C4-2B (cell line): ENCODE results near the gene CACNA1S.
A peak's percentile ranks its signal among the peaks of the same experiment; 100 is the strongest.

ENCODE experiments used
- H3K27ac ChIP-seq: fragments of 450-650 bp; 2 replicates; pipeline ENCODE4 v1.5.1; 2017
- ZFX ChIP-seq: fragments of 450-650 bp; IDR thresholded peaks from 2 replicates; pipeline ENCODE4 v1.6.1; 2017
- TF ChIP-seq, protein P1 (sequence below): fragments of 450-650 bp; conservative IDR thresholded peaks from 2 replicates; pipeline ENCODE4 v1.5.1; 2017; ENCODE audit warnings: mild to moderate bottlenecking

Gene CACNA1S

DNA sequence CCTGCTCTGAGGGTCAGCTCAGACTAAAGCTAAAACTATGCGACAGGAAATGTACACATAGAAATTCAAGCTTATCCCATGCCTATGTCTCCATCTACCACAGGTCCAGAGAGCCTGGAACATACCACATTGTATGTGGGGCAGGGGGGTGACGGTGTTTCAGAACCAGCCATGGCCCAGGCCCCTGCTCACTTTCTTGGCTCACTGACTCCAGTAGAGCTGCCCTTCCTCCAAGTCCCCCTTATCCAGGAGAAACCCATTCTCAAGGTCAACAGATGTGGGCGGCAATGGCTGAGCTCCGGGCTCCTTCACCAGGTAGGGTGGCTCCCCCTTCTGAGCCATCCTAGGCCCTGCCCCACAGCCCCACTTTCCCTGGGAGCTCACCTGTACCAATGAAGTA is 21.0 kb downstream of the CACNA1S start:
- no peak for TF ChIP-seq ZFX
- TF ChIP-seq, protein P1, sequence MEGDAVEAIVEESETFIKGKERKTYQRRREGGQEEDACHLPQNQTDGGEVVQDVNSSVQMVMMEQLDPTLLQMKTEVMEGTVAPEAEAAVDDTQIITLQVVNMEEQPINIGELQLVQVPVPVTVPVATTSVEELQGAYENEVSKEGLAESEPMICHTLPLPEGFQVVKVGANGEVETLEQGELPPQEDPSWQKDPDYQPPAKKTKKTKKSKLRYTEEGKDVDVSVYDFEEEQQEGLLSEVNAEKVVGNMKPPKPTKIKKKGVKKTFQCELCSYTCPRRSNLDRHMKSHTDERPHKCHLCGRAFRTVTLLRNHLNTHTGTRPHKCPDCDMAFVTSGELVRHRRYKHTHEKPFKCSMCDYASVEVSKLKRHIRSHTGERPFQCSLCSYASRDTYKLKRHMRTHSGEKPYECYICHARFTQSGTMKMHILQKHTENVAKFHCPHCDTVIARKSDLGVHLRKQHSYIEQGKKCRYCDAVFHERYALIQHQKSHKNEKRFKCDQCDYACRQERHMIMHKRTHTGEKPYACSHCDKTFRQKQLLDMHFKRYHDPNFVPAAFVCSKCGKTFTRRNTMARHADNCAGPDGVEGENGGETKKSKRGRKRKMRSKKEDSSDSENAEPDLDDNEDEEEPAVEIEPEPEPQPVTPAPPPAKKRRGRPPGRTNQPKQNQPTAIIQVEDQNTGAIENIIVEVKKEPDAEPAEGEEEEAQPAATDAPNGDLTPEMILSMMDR, result no peak
- H3K27ac ChIP-seq, result no peak overlapping the region

DNA sequence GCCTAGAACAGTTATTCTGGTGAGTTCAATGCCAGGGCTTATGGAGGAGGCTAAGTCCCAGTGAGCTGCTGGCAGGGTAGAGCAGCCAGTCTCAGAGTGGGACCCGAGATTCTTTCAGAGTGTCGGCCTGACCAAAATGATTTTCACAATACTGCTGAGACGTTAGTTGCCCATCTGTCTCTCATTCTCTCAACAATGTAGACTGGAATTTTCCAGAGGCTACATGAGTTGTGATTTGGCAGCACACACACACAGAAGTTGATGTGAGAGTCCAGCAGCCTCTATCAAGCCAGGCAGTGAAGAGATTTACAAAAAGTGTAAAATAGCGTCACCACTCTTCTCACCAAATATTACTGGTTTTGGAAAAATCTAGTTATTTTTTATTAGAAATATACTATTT is 21.7 kb downstream of the CACNA1S start:
- TF ChIP-seq ZFX, result no peak
- TF ChIP-seq, protein P1, result no peak
- H3K27ac ChIP-seq, result no peak overlapping the region

- H3K27ac ChIP-seq, result no peak overlapping the region
- TF ChIP-seq ZFX, result no peak
- TF ChIP-seq, protein P1, result no peak
These were observed 22.6 kb downstream of the CACNA1S start for GRCh38 chr1:201089596-201089995.

DNA sequence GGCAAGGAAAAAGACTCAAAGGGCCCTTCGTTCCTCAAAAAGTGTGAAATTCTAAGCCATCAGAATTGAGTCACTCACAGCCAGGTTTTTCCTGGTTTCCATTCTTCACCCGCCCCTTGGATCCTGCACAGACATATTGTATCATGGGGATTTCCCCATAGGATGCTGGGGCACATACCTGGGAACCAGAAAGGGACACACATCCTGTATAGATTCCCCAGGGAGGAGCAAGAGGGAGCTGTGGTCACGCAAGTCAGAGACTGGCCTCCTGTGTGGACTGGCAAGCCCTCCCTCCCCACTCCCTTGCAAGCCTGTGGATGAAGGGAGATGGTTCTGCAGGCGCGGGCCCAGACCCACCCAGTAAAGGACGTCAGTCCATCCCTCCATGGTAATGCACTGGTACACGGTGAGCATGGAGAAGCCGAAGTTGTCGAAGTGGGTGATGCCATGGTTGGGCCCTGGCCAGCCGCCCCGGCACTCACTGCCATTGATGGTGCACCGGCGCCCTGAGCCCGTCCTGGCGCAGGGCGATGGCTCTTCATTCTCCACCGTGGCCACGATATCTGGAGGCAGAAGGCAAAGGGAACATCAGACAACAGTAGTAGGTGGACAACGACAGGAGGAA is 23.2 kb downstream of the CACNA1S start:
- TF ChIP-seq ZFX, result no peak
- TF ChIP-seq, protein P1, result no peak
- H3K27ac ChIP-seq, result no peak overlapping the region

DNA sequence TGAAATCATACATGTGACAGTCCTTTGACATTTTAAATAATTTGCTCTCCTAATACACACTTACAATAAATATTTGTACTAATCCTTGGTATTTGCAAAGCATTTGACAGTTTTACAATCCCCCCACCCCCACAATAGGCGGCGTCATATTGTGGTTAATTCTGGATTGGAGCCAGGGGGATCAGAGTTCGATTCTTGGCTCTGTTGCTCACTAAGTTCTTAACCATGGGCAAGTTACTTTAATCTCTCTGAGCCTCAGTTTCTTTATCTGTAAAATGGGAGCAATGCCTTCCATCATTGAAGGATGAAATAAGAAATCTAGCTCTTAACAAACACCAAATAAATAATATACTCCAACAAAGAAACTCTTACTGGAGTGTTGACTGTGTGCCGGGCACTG is 23.8 kb downstream of the CACNA1S start:
- TF ChIP-seq, protein P1, result no peak
- TF ChIP-seq ZFX, result no peak
- H3K27ac ChIP-seq, result no peak overlapping the region

DNA sequence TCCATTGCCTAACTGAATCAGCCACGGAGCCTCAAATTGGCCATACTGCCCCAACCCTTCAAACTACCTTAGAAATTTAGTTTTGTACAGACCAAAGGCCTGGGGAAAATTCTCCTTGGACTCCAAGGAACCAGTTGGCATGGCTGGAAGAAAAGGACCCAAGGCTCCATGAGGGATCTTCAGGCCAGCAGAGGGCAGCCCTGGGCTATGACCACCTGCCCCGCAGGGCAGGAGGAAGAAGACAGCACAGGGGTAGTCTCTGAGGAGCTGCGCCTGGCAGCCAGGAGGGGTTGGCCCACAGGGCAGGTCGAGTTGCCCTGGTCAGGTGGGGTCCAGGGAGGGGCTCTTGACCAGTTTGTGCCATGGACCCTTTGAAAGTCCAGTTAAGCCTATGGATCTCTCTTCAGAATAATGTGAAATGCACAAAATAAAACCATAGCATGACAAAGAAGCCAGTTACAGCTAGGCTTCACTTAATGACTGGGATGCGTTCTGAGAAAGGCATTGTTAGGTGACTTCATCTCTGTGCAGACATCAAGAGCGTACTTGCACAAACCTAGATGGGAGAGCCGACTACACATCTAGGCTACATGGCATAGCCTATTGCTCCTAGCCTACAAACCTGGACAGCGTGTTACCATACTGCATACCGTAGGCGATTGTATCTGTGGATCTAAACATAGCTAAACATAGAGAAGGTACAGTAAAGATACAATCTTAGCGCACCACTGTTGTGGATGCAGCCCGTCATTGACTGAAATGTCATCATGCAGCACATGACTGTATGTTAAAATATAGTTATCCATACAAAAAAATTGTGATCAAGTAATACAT is 26.1 kb downstream of the CACNA1S start:
- no peak for TF ChIP-seq ZFX
- TF ChIP-seq, protein P1, result peak; percentile 81
- no peak overlapping the region for H3K27ac ChIP-seq

DNA sequence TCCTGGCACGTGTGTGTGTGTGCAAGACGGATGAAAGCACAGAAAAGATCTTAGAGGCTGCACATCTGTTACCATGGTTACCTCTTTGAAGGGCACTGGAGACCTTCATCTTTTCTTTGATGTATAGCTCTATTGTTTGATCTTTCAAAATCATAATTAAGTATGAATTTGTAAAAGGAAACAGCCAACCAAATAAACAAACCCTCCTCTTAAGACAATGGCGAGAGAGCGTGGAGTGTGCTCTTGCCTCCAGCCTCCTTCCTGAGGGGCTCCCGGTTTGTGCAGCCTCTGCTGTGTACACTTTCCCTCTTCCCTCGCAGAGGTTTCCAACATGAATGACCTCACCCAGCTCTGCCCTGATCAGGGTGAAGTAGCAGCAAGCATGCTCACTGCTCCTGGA is 27.9 kb downstream of the CACNA1S start:
- no peak overlapping the region for H3K27ac ChIP-seq
- no peak for TF ChIP-seq ZFX
- TF ChIP-seq, protein P1, result no peak
